A549 treated with AZD9567 at 1 μM for 4 hours (cell line): ENCODE results near the gene ZNF626. TPM values are rescaled to one million over a fixed set of nuclear protein-coding genes. Genes with fewer than 3 reads are reported as not detected.

Experiments
- total RNA-seq: library from RNA; stranded (reverse); fragments of 200-300 nt; extraction: Qiagen RNA extraction; gene quantifications from 5 replicates; pipeline ENCODE4 v1.2.3, GENCODE V29; 2022; ENCODE audit not compliant: insufficient read depth

ZNF626 gene
- total RNA-seq: not detected in 5 replicates

GRCh38 chr19:20661150-20661819 lies at the start of gene ZNF626:
TSS of gene ZNF626 (minus strand) at chr19:20661571. CDS start at chr19:20661446, 125 bp downstream.

Other genes with a start within 250 kb of the ZNF626 start
- 0.02 to 0.07 TPM (median 0.05 TPM) in 4 of 5 replicates, not detected in the other for gene ZNF737, start 95.8 kb downstream of the ZNF626 start, total RNA-seq
- gene ZNF66, start 114.7 kb upstream of the ZNF626 start, total RNA-seq: not detected in 5 replicates